ENCODE data around the gene CNOT1.

GRCh38 chr16:58537124-58537906 lies 92.3 kb downstream of the CNOT1 start:
- TF ChIP-seq CTCF (IDR thresholded peaks at IDR 0.05; ENCODE audit: low read length) (no peak), EZH2 (IDR thresholded peaks at IDR 0.05; ENCODE audit: borderline replicate concordance, low read length) (no peak)

Data from OCI-LY1 (cell line).